Raji (cell line): ENCODE results near the gene RPN2.

ENCODE experiments used
- POLR2A ChIP-seq: IDR thresholded peaks from 2 replicates; pipeline ENCODE4 v1.6.1; 2011; ENCODE audit warnings: low read depth, low read length, control low read depth; ENCODE audit not compliant: insufficient read depth

RPN2 gene

GRCh38 chr20:37225146-37225545 lies 46.0 kb downstream of the RPN2 start:
- no peak for TF ChIP-seq POLR2A

DNA sequence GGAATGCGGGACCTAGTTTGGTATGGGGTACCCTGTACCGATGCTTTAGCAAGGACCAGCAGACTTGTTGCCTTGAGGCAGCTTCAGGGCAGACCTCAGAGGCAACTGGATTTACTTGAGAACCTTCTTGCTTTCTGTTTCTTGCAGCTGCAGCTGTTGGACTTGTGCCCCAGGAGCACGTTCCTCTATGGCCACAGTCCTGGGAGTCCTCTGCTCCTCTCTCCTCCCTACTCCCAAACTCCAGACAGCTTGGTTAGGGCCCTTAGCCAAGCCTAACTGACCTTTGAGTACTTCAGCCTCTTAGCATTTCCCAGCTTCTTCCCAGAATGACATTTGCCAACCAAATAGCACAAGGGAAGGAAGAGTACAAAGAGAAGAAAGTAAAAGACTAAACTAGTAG lies 47.8 kb downstream of the RPN2 start:
- TF ChIP-seq POLR2A = no peak

- no peak for TF ChIP-seq POLR2A
Observed at GRCh38 chr20:37228082-37228481, 49.0 kb downstream of the RPN2 start.

DNA sequence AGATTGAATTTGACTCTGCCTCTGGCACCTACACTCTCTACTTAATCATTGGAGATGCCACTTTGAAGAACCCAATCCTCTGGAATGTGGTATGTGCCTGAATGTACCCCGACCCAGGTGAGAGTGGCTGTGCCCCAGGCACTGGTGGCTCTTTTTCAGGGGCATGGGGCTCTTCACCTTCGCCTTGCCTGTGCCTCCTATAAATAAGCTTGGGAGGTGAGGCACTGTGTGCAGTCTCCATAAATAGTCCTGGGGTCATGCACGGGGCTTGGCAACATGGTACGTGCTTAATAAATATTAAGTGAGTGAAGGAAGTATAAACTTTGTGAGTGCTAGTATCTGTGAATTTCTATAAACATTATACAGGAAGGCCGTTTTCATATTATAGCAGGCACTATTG lies 49.5 kb downstream of the RPN2 start:
- TF ChIP-seq POLR2A = no peak

DNA sequence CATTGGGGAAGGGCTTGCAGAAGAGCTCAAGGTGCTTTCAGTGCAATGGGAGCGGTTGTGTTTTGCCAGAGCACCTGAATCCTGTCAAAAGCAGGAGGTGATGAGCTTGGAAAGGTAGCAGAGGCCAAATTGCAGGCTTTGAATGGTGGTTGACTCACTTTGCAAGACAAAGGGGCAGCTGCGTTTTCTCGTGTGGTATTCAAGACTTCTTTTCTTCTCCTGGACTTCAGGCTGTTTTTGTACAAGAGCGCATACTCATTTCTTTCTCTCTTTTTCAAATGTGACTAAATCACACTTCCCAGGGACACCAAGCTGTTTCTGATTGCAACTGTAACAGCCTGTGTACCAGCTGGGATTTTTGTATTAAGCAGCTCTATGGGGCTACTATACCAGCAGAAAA lies 50.2 kb downstream of the RPN2 start:
- no peak for TF ChIP-seq POLR2A

DNA sequence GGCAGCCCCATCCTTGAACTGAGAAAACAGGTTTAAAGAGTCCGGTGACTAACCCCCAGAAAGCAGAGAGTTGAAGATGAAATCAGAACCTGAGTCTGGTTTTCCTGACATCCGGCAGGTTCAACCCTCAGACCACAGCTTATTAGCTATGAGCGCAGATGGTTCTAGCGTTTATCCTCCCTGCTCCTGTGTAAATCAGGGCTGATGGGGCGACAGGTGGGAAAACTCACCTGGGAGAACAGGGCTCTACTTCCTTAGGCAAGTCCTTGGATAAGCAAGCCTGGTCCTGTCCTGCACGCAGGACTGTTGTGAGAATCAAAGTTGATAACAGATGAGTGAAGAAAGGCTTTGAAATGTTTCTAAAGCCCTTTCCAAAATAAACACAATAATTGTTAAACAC lies 51.1 kb downstream of the RPN2 start:
- no peak for TF ChIP-seq POLR2A

GRCh38 chr20:37231947-37232630 lies 53.0 kb downstream of the RPN2 start:
- no peak for TF ChIP-seq POLR2A

- TF ChIP-seq POLR2A = no peak
Observed at GRCh38 chr20:37233548-37234253, 54.6 kb downstream of the RPN2 start.

DNA sequence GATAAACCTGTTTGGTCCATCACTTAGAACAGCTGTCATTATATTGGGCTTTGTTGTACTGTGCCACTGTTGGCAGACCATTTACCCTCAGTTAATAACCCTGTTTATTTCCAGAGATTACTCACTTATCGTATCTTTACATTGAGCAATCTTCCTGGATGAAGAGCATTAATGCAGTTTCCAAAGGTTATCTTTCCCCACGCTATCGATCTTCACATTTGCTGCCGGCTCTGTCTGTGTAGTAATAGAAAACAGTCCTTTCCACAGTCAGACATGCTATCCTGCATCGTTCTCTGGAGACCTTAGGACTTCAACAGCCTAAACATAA lies 55.1 kb downstream of the RPN2 start:
- TF ChIP-seq POLR2A = no peak

DNA sequence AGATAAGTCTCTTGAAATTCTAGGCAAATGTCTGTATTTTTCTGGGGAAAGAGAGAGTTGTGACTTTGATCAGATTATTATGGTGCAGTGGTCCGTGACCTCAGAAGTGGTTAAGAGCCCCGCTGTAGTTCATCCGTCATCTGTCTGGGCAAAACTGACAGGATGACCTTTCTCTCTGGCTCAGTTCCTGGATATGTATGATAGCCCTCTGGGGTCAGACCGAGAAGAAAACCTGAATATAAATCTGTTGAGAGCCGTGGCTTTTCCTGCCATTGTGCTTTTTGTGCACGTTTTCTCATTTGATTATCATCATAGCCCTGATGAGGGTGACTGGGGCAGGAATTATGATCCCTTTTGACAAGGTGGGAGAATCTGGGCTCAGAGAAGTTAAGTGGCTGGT lies 55.9 kb downstream of the RPN2 start:
- TF ChIP-seq POLR2A = no peak

GRCh38 chr20:37236462-37236861 lies 57.3 kb downstream of the RPN2 start:
- no peak for TF ChIP-seq POLR2A

DNA sequence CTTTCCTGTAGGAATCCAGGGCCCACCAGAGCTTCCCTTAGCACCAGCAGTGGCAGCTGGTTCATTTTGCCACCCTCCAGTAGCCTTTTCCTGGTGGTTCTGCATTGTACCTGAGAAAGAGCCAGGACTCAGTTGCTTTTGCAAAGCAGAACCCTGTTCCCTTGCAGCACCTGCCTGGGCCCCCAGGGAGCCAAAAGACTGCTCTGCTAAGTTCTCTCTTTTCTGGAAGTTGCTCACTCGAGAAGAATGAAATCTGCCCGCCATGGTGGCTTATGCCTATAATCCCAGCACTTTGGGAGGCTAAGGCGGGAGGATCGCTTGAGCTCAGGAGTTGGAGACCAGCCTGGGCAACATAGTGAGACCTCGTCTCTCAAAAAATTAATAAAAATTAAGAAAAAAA lies 58.5 kb downstream of the RPN2 start:
- TF ChIP-seq POLR2A = no peak

DNA sequence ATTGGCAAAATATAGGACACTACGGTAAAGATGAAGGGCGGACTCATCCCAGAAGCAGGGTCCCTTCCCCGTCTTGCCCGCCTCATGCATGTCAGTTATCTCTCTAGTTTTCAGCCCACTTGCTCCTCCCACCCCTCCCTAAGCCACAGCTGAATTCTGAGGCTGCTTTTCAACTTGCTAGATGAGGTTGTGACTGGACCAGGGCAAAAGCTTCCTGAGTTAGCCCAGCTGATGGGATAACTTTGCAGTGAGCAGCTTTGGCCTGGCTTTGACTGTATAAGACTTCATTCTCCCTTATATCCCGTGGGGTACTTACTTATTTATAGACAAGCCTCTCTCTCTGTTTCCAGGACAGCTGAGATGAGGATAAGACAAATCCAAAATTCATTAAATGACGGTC lies 59.3 kb downstream of the RPN2 start:
- no peak for TF ChIP-seq POLR2A

DNA sequence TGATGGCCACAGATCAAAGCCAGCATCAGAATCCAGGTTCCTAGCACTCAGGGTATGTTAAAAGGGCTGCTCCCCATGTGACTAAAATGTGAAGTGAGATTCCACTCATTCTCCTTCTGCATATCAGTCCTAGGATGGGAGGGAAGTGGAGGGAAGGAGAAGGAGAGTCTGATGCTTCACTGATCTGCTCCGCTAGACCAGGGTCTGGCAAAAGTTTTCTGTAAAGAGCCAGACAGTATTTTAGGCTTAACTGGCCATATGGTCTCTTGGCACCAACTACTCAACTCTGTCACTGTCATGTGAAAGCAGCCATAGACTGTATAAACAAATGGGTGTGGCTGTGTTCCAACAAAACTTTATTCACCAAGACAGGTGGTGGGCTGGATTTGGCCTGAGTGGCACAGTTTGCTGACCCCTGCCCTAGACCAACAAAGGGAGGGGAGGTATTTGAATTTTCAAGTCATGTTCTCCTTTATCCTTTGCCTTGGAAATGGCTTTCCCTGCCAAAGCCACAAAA lies 59.9 kb downstream of the RPN2 start:
- no peak for TF ChIP-seq POLR2A

- no peak for TF ChIP-seq POLR2A
Observed at GRCh38 chr20:37240337-37241067, 61.4 kb downstream of the RPN2 start.

- TF ChIP-seq POLR2A = no peak
Observed at GRCh38 chr20:37242503-37242902, 63.4 kb downstream of the RPN2 start.

- TF ChIP-seq POLR2A = no peak
Observed at GRCh38 chr20:37243076-37243936, 64.2 kb downstream of the RPN2 start.
